HepG2 (cell line): Measurements from ENCODE around the gene APBB2.

Experiments
- ATF7 ChIP-seq, 2 experiments: fragments of 450-650 bp in 1 of 2; sonication (generic) in 1 of 2; formaldehyde crosslinking in 1 of 2; IDR thresholded peaks; 2 replicates each; pipeline versions ENCODE4 v1.4.0 to v1.6.1; 2016 to 2020; ENCODE audit warnings: antibody characterized with exemption in 1 of 2, mild to moderate bottlenecking in 1 of 2, missing genetic modification reagents in 1 of 2
- EZH2 ChIP-seq: conservative IDR thresholded peaks from 2 replicates; pipeline ENCODE4 v1.6.1; 2012; ENCODE audit warnings: mild to moderate bottlenecking, low read depth, low read length, moderate library complexity
- HNF1A ChIP-seq, 2 experiments: sonication (generic) in 1 of 2; formaldehyde crosslinking in 1 of 2; IDR thresholded peaks; 2 replicates each; pipeline versions ENCODE4 v1.4.0 to v1.6.1; 2016 to 2020; ENCODE audit warnings: borderline replicate concordance in 1 of 2, low read depth in 1 of 2, mild to moderate bottlenecking in 1 of 2, missing genetic modification reagents in 1 of 2
- IKZF1 ChIP-seq: fragments of 450-650 bp; IDR thresholded peaks from 2 replicates; pipeline ENCODE4 v1.7.1; 2016
- LBX2 ChIP-seq: sonication (generic); formaldehyde crosslinking; IDR thresholded peaks from 2 replicates; pipeline ENCODE4 v1.5.0; 2020; ENCODE audit warnings: missing genetic modification reagents, mild to moderate bottlenecking, borderline replicate concordance
- MEIS2 ChIP-seq: sonication (generic); formaldehyde crosslinking; IDR thresholded peaks from 2 replicates; pipeline ENCODE4 v1.9.0; 2021; ENCODE audit warnings: mild to moderate bottlenecking, missing genetic modification reagents
- MXD4 ChIP-seq: IDR thresholded peaks from 2 replicates; pipeline ENCODE4 v1.6.1; 2016; ENCODE audit warnings: mild to moderate bottlenecking, missing biosample characterization, missing genetic modification reagents
- POLR2AphosphoS5 ChIP-seq: IDR thresholded peaks from 2 replicates; pipeline ENCODE4 v1.6.1; 2012; ENCODE audit warnings: low read depth, low read length
- TOE1 ChIP-seq: sonication (generic); formaldehyde crosslinking; IDR thresholded peaks from 2 replicates; pipeline ENCODE4 v1.4.0; 2020; ENCODE audit warnings: mild to moderate bottlenecking, missing genetic modification reagents
- XRCC5 ChIP-seq: fragments of 200-400 bp; formaldehyde crosslinking; optimal IDR thresholded peaks from 2 replicates; pipeline ENCODE3; 2017; ENCODE audit warnings: mild to moderate bottlenecking, low read length
- YY1 ChIP-seq: IDR thresholded peaks from 2 replicates; pipeline ENCODE4 v1.6.1; 2011; ENCODE audit warnings: low read length, low read depth, moderate library complexity, mild to moderate bottlenecking; ENCODE audit not compliant: insufficient read depth, insufficient replicate concordance
- ZFX ChIP-seq: sonication (generic); formaldehyde crosslinking; IDR thresholded peaks from 2 replicates; pipeline ENCODE4 v1.4.0; 2020; ENCODE audit warnings: mild to moderate bottlenecking, low read depth, missing genetic modification reagents, moderate library complexity
- ZNF205 ChIP-seq: IDR thresholded peaks from 2 replicates; pipeline ENCODE4 v1.6.1; 2018; ENCODE audit warnings: missing biosample characterization, missing genetic modification reagents
- TF ChIP-seq, protein P1 (sequence below), 2 experiments: sonication (generic) in 1 of 2; formaldehyde crosslinking in 1 of 2; IDR thresholded peaks; 2 replicates each; pipeline versions ENCODE4 v1.5.1 to v1.6.1; 2011 to 2020; ENCODE audit warnings: borderline replicate concordance in 1 of 2, low read depth in 1 of 2, low read length in 1 of 2, mild to moderate bottlenecking in 1 of 2, missing genetic modification reagents in 1 of 2, moderate library complexity in 1 of 2

DNA sequence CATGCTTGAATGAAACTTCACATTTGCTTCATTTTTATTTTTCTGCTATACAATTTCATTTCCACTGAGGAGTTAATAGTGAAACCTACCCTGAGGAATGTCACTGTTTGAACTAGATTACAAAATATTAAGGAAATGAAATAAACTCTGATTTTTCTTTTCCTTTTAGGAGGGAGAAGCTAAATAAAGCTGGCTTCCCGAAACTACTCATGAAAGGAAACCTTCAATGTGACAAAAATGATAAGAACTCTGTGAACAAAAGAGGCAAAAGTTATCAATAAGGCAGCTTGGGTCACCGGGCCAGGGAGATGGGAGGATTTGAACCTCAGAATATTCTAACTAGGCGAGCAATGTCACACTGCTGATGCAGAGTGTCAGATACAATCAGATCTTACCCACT lies 185.2 kb downstream of the APBB2 start:
- TF ChIP-seq LBX2 (CRISPR knock-in tag) (no peak), TOE1 (CRISPR knock-in tag) (no peak), IKZF1 (no peak), POLR2AphosphoS5 (no peak), HNF1A (IDR thresholded peaks at IDR 0.05; ENCODE audit: low read depth) (no peak), HNF1A (CRISPR knock-in tag; IDR thresholded peaks at IDR 0.05; ENCODE audit: borderline replicate concordance) (no peak), EZH2 (no peak), XRCC5 (no peak), MXD4 (CRISPR knock-in tag) (no peak), ZNF205 (CRISPR knock-in tag) (no peak), MEIS2 (CRISPR knock-in tag) (no peak), ATF7 (IDR thresholded peaks at IDR 0.05) (no peak), ATF7 (CRISPR knock-in tag; IDR thresholded peaks at IDR 0.05) (no peak), YY1 (no peak), ZFX (no peak)
- TF ChIP-seq, protein P1, sequence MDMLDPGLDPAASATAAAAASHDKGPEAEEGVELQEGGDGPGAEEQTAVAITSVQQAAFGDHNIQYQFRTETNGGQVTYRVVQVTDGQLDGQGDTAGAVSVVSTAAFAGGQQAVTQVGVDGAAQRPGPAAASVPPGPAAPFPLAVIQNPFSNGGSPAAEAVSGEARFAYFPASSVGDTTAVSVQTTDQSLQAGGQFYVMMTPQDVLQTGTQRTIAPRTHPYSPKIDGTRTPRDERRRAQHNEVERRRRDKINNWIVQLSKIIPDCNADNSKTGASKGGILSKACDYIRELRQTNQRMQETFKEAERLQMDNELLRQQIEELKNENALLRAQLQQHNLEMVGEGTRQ (IDR thresholded peaks at IDR 0.05; ENCODE audit: low read depth, low read length): no peak
- TF ChIP-seq, protein P1 (CRISPR knock-in tag; IDR thresholded peaks at IDR 0.05; ENCODE audit: borderline replicate concordance): no peak
